OCI-M2 (cell line): ENCODE results near the gene PRDM15.
A peak's percentile ranks its signal among the peaks of the same experiment; 100 is the strongest.

Experiments used
- DNase-seq: peaks from one replicate; lab custom pipeline; 2025; ENCODE audit not compliant: unreplicated experiment; lab: John Stamatoyannopoulos, UW

Gene PRDM15, protein sequence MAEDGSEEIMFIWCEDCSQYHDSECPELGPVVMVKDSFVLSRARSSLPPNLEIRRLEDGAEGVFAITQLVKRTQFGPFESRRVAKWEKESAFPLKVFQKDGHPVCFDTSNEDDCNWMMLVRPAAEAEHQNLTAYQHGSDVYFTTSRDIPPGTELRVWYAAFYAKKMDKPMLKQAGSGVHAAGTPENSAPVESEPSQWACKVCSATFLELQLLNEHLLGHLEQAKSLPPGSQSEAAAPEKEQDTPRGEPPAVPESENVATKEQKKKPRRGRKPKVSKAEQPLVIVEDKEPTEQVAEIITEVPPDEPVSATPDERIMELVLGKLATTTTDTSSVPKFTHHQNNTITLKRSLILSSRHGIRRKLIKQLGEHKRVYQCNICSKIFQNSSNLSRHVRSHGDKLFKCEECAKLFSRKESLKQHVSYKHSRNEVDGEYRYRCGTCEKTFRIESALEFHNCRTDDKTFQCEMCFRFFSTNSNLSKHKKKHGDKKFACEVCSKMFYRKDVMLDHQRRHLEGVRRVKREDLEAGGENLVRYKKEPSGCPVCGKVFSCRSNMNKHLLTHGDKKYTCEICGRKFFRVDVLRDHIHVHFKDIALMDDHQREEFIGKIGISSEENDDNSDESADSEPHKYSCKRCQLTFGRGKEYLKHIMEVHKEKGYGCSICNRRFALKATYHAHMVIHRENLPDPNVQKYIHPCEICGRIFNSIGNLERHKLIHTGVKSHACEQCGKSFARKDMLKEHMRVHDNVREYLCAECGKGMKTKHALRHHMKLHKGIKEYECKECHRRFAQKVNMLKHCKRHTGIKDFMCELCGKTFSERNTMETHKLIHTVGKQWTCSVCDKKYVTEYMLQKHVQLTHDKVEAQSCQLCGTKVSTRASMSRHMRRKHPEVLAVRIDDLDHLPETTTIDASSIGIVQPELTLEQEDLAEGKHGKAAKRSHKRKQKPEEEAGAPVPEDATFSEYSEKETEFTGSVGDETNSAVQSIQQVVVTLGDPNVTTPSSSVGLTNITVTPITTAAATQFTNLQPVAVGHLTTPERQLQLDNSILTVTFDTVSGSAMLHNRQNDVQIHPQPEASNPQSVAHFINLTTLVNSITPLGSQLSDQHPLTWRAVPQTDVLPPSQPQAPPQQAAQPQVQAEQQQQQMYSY

DNA sequence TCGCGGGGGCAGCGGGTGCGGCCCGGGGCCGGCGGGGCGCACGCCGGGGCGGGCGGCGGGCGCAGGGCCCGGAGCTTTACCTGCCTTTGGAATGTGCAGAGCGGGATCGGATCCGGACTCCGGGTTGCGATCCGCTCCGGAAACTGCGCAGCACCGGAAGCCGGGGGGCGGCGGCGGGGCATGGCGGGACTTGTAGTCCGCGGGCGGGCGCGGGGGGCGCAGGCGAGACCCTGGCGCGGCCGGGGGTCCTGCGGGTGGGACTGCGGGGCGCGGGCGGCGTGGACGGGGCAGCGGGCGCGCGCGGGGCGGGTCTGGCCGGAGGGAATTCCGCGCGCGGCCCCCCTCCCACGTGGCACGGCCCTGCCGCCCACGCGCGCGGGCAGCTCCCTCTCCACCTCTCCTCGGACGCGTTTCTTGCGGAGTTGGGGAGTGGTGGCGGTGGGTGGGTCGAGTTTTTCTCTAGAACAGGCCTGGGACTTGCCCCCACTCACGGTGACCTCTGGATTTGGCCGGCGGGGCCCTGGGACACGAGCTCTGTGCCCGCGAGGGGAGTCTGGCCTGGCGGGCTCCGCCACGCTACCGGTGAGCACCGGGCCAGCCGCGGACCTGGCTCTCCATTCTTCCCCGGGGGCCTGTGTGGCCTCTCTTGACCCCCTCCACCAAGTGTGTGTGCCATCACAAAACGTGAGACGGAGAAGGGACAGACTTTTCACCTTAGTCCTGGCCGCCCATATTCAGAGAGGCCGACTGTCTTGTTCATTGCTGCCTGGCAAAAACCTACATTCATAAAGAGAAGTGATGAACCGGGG lies at the start of gene PRDM15:
PRDM15 (minus strand) TSS at position 155 of the 809 bp plus-strand sequence. CDS start 18,981 bp downstream, outside the sequence.
- DNase-seq, result peak; percentile 76

DNA sequence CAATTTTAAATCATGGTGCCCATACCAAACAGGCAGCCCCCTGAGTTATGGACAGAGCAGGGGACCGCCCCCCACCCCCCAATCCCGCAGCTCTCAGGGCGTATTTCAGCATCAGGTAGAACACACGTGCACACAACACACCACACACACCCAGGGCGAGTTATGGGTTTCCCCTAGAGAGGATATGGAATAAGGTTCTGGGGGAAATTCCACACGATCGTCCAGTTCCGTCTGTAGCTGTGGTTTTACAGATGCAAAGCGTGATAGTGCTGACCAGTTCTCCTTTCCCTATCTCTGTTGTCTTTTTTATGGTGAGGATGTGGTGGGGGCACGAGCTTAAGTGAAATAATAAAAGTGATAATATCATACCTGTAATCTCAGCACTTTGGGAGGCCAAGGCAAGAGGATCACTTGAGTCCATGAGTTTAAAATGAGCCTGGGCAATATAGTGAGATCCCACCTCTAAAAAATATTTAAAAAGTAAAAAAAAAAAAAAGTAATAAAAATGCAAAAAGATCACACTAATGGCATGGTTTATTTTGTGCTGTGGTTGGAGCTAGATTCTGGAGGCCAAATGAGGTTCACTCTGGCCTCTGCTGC lies 49.6 kb upstream of the PRDM15 start:
- DNase-seq, result no peak

DNA sequence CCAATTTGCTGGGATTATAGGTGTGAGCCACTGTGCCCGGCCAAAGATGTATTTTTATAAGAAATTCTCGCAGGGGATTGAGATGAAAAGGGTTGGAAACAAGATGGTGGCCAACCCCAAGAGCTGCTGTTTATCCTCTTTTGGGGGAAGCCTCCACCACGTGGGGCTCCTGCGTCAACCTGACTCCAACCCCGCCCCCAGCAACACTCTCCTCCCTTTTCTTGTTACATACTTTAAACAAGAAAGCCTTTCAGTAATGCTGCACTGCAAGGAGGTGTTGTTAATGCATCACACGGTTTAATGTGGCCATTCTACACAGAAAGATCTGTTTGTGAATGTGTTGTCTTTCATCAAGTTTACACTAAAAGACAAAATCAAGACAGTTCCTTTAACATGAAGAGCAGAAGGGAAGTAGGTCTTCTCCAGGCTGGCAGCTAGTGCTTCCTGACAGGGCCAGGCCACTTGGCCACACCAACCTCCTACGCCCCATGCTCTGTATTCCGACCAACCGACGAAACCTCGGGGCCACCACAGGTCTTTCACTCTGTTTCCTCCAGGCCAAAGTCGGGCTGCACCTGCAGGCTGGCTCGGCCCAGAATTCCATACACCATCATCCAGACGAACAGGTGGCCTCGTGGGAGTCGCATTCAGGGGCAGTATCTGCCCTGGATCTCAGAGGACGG lies 48.7 kb upstream of the PRDM15 start:
- DNase-seq, result no peak

DNA sequence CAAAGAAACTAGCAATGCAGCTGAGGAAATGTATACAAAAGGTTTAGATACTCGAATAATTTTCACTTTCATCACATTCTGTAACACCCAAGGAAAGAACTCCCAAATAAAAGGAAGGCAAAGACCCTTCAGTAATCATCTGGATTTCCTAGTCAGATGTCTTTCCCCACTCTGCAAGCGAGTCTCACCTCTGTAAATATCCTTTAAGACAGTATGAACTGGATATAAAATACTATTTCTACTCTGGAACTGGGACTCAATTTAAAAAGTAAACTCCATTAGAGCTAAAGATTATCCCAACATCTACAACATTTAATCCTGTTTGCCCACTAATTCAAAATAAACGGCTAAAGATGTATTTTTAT lies 47.6 kb upstream of the PRDM15 start:
- DNase-seq, result no peak

DNA sequence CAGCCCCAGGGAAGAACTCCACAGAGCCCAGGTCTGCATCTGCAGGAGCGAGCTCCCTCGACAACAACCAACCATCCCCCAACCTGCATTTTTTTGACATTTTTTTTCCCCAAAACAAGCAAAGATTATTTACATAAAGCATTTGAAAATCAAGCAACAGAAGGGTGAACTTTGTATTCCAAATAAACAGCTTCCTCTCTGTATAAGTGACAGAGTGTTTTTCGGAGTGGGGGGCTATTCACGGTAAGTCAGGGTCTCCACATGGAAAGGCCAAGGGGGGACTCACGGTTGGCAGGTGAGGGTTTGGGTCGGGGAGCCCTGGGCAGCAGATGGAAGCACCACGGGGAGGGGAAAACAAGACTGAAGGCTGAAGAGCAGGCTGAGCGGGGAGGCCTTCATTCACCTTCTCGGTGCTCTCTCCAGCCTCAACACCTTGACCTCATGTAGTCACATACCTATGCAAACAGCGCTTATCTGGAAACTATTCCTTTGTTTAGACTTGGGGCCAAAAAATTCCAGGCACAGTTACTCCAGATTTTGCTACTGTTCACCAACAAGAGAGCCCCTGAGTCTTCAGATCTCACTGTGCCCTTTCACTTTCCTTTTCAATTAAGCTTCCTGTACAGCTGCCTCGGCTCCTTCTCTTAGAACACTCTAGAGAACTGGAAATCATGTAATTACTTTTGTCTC lies 47.1 kb upstream of the PRDM15 start:
- no peak for DNase-seq

DNA sequence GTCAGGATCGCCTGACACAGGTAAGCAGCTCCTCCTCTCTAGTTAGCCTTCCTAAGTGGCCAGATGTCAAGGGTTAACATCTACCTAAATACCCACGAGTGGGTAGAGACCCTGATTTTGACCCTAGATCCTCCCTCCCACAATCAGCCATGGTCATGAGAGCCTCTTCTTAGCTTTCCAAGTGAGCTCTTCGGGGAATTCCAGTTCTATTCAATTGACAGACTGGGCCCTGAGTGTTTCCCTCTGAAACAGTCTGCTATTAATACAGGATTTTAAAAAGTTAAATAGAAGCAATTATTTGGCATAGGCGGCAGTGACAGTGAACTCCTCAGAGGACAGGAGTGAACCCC lies 46.6 kb upstream of the PRDM15 start:
- DNase-seq, result no peak

DNA sequence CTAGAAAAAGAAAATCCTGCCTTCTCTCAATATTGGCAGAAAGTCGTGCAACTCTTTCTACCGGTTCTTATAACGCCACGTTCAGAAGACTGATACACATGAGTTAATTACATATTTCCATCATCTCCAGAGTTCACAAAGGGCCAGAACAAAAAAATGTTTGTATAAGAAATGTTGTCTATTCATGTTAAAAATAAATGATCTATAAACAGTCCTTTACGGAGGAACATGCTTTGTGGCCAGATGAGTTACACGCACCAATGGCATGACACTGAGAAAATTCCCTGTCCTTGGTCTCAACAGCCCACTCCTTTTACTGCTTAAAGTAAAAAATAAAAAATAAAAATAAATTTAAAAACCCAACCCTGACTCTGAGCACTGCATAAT lies 45.2 kb upstream of the PRDM15 start:
- DNase-seq, result no peak

DNA sequence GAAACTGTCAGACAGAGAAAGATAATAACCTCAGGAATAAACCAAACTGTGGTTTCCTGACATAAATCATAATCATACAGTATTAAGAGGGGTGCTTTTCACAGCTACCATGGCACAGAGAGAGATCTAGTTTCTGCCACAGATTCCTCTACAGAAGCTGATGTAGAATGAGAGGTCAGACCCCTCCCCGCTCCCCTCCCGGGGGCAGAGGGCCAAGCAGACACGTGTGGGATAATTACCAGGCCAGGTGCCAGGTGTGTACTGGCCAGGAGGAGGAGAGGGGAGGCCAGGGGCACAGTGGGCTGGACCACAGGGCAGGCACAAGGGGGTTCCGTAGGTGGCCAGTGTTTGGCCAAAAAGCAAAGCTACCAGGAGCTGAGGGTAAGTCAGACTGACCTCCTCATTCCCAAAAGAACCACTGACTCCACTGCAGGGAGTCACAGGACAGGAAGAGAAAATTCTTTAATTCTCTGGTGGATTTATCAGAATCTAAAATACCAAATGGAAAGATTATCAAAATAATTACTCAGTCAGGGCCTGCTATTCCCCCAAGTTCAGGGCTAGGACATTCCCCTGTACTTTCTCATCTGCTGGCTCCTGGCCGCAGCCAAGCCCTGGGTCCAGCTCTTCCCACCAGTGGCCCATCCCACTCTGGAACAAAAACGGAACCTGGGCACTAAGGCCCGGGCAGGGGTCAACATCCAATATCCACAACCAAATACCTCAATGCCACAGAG lies 44.7 kb upstream of the PRDM15 start:
- no peak for DNase-seq

DNA sequence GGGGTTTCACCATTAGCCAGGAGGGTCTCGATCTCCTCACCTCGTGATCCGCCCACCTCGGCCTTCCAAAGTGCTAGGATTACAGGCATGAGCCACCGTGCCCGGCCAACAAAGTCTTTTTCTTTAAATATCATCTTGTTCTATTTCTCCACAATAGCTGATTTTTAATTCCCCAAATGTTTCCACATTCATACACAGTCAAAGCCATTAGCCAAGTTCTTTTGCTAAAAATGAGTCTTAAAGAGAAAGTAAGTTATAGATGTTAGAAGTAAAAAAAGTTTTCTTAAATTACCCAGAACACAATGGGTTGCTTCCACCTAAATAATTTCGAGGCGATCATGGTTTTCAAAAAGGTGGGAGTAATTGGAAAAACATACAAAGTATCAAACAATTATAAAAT lies 44.0 kb upstream of the PRDM15 start:
- DNase-seq, result no peak

DNA sequence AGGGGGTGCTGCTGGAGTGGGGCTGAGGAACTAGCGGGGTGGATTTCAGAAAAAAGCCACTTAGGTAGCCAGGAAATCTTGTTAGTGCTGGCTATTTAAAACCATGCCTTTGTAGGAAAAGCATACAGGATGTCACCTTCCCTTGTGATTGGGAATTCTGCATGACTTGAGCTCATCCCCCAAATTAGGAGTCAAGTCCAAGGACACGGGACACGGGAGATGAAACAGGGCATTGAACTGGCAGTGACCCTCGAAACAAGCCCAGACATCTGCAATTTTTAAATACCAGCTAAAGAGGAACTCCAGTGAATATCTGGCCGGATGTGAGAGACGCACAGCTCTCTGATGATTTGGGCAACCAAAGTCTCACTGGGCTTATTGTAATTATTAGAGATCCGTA lies 41.9 kb upstream of the PRDM15 start:
- DNase-seq, result no peak

DNA sequence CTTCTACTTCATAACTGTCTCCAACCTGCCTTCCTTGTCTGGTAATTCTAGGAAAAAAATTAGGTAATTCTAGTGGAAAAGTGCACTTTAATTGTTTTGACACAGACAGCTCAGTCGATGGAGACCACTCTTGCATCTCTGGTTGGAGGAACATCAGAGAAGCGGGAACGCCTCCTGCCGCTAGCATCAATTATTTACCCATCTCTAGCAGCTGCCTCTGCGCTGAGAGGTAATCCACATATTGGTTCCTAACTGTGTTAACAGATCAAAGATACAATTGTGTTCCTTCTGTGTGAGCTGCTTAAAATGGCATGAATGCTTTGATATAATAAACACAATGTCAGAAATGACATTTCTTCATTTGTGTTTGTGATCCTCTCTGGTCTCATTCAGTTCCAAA lies 41.3 kb upstream of the PRDM15 start:
- DNase-seq, result no peak

DNA sequence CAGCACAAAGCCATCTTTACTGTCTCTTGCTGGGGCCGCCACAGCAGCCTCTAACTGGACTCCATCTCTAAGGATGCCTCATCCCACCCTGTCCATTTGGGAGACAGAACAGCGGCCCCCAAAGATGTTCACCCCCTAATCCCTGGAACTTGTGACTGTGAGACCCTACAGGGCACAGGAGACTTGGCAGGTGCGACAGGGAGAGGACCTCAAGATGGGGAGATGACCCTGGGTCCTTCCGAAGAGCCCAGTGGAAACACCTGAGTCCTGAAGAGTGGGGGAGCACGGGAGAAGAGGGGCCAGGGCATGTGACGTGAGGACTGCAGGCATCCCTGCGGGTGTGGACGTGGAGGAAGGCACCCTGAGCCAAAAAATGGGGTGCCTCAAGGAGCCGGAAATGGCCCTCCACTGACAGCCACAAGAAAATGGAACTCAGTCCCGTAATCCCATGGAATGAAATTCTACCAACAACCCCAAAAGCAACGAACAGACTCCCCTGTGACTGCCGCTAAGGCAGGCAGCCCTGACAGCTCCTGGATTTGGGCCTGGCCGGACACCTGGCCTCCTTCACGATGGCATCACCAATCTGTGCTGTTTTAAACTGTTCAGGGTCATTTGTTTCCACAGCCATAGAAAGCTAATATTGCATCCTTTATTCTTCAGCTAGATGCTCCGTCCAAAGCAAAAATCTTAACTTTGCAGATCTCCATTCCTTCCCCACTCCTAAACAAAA lies 40.7 kb upstream of the PRDM15 start:
- DNase-seq, result no peak

DNA sequence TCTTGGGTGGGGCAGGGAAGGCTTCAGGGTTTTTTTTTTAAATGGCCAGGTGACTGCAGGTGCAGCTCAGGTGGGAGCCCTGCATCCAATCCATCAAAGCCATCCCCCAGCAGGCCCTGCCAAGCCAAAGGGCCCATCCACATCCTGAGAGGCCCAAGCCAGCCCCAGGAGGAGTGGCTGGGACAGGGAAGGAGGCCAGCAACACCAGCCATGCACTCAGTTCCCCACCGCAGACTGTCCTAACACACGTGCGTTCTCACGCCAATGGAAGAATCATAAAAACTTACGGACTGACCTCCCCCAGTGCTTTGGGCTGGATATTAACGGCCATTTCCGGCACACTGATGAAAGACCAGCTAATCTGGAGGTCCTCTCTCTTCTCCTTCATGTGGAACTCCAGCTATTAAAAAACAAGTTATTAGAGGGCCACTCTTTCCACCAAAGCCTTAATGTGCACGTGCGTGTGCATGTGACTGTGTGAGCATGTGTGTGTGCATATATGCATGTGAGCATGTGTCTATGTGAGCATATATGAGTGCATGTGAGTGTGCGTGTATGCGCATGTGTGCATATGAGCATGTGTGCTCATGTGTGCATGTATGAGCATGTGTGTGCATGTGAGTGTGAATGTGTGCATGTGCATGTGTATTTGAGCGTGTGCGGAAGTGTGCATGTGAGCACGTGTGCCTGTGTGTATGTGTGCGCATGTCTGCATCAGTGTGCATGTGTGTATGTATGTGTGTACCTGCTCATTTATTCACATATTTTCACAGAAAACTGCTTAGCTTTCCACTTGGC lies 39.6 kb upstream of the PRDM15 start:
- DNase-seq, result no peak

DNA sequence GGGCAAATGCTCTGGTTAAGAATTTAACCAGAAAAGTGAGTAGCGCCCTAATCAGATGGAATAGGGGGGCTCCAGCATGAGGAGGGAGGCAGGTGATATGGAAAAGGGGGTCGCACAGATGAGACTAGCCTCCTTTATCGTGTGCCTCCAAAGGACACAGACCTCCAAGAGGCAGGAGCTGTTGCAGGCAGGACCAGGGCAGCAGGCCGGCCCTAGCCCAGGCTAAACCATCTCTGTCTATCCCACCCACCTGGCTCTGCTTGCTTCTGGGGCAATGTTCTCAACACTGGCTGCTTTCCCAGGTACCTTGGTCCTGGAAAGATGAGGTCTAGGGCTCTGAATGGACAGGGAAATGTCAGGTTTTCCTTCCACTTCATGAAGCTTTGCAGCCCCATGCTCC lies 38.4 kb upstream of the PRDM15 start:
- DNase-seq, result no peak

DNA sequence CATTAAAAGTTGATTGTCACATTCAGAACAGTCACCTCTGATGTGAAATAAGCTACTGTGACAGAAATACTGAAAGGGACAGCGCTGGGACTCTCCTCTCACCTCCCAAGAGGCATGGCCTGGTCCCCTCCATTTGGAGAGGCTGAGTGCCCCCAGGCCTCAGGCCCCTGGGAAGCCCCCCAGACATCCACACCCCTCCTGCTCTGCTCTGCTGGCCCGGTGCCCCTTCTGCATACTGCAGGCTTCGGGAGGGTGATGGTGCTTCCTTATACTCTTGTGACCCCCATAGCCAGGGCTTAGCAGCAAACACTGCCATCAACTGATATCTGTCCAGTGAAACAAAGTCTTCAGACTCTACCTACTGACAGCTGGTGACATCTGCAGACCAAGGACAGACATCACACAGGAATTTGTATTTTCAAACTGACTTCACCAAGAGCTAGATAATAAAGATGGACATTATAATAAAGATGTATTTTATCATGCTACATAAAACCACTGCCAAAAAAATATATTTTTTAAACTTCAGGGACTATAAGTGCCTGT lies 37.8 kb upstream of the PRDM15 start:
- no peak for DNase-seq

DNA sequence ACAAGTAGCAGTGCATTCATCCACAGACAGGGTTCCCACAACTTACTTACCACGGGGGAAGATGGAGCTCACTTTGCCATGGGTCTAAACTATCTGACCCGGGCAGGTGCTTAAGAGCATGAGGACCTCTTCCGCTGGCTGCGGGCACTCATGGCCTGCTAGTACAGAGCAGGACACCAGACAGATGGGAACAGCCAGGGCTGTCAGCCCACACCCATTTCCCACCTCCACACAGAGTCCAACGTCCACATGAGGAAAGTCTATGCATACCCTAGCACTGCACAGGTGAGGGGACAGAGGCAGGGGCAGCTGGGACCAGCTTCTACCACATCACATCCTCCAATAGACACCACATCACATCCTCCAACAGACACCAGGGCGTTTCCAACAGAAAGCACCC lies 35.8 kb upstream of the PRDM15 start:
- no peak for DNase-seq

DNA sequence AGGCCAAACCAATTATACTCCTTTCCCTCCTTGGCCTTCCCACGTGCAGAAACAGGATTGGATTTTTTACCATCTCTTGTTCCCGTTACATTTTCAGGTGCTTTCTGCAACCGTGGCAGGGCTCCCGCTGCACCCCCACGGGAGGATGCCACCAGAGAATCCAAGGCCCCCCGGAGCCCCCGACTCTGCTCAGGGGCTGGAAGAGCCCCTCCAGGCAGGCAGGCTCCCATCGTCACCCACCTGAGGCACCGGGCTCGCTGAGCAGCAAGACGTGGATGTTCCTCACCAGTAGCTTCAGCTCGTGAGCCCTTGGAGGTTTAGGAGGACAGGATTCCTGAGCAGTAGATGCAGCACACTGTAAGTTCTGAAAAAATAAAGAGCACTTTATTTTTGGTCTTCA lies 35.2 kb upstream of the PRDM15 start:
- DNase-seq, result no peak
